Endometrial microvascular endothelial cells (primary cell): ENCODE results near the gene HIBADH. TPM values are rescaled to one million over a fixed set of nuclear protein-coding genes. Genes with fewer than 3 reads are reported as not detected.

Source experiments
- in situ Hi-C: cut with HindIII; loops from 2 replicates; pipeline ENCODE4 v1.10.0; 2017; ENCODE audit warnings: low sequenced_read_pairs, low pct_unique_long_range_greater_than_20kb; ENCODE audit errors: inconsistent ontology term
- total RNA-seq: library from RNA; depleted of rRNA; stranded (reverse); fragments of >200 nt; gene quantifications from one replicate; pipeline ENCODE4 v1.2.3, GENCODE V29; 2015; ENCODE audit errors: inconsistent ontology term

HIBADH gene
- total RNA-seq, 1 donor from 2014 or later, result 46.1 TPM

DNA sequence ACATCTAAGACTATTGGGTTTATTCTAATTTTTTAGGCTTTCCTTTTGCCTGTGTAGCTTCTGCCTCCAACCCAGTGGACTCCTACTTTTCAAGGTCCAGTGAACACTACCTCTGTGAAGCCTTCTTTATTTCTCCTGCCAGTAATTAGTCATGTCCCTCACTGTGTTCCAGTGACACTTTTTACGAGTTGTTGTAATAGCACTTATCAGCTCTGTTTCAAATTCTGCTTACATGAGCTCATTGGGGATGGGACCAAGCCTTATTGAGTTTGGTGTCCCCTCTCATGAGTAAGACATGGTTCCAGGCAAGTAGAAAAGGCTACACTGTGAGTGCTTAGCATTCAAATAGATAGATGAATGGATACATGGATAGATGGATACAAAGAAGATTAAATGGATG lies 184.6 kb downstream of the HIBADH start:
- in situ Hi-C loops, result no loop called here

DNA sequence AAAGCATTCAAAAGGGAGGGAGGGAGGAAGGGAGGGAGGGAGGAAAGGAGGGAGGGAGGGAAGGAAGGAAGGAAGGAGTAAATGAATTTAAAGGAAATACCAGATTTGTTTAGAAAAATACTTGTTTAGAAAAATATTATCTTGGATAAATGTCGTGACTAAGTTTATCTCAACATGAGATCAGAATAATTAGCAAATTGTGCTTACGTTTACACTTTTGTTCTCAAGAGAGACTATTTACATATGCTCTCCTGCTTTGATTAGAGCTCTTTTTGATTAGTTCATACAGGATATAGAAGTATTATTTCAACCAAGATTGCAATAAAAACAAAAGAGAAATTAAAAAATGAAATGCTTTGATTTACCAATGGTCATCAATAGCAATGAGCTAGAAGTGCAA lies 186.2 kb downstream of the HIBADH start:
- in situ Hi-C loops, result no loop called here

Other genes with a start within 250 kb of the HIBADH start
- gene TAX1BP1, start 77.3 kb upstream of the HIBADH start, total RNA-seq, result 42.3 TPM